ENCODE data around the gene CXCR4. TPM values are rescaled to one million over a fixed set of nuclear protein-coding genes. Genes with fewer than 3 reads are reported as not detected.

Gene CXCR4
- total RNA-seq, 2 experiments from 2014 or later, result 1,661 to 1,739 TPM

GRCh38 chr2:136134126-136134525 lies 16.2 kb upstream of the CXCR4 start:
- Mint-ChIP-seq H3K27me3 (no peaks in the 10 kb centered on the region), H3K27ac (peak overlapping the region; percentile 97), H3K4me3 (peak overlapping the region; percentile 75), H3K36me3 (ENCODE audit: low read depth) (peaks cover 5% of the 10 kb centered on the region), H3K4me1 (ENCODE audit: low read depth) (peaks cover 99% of the 10 kb centered on the region), H3K9me3 (no peaks in the 10 kb centered on the region)
- no peaks in the 10 kb centered on the region for H3K9me3 ChIP-seq (ENCODE audit: control insufficient read depth in 1 of 2, insufficient read depth in 1 of 2, low read length in 2 of 2)
- DNase-seq (peak in 11 of 14 experiments; percentile 40 to 85 (median 56)), ATAC-seq (ENCODE audit: poor library complexity) (no peak)
- intact Hi-C loops (cut with DNase I, micrococcal nuclease), result loop anchor here in 1 of 2 experiments (10.0 kb wide), 1 partner anchor 389 kb away; the partner anchor contains the start of gene UBXN4
- no peaks in the 10 kb centered on the region for H3K27me3 ChIP-seq (ENCODE audit: control insufficient read depth in 1 of 2, insufficient read depth in 2 of 2, low read length in 2 of 2)
- no peaks in the 10 kb centered on the region for H3K36me3 ChIP-seq (ENCODE audit: insufficient read depth, low read length)
- H3K4me3 ChIP-seq (ENCODE audit: low read length), result no peak overlapping the region
- peaks cover 100% of the 10 kb centered on the region for H3K4me1 ChIP-seq (ENCODE audit: insufficient read depth, low read length)
- ChIA-PET POLR2A (interaction anchor here (0.6 to 11.1 kb wide), 10 partner anchors 10 to 476 kb away, joined by 3 to 488 read pairs (median 3); partner anchors contain the start of gene CXCR4), CTCF (interaction anchor here (0.8 to 4.0 kb wide), 6 partner anchors 10 to 250 kb away, joined by 3 to 15 read pairs (median 4); no protein-coding TSS in a partner anchor)
- H3K27ac ChIP-seq (ENCODE audit: low read depth in 1 of 2, low read length in 2 of 2), result peak overlapping the region; percentile 94 to 99
- TF ChIP-seq, protein P1, sequence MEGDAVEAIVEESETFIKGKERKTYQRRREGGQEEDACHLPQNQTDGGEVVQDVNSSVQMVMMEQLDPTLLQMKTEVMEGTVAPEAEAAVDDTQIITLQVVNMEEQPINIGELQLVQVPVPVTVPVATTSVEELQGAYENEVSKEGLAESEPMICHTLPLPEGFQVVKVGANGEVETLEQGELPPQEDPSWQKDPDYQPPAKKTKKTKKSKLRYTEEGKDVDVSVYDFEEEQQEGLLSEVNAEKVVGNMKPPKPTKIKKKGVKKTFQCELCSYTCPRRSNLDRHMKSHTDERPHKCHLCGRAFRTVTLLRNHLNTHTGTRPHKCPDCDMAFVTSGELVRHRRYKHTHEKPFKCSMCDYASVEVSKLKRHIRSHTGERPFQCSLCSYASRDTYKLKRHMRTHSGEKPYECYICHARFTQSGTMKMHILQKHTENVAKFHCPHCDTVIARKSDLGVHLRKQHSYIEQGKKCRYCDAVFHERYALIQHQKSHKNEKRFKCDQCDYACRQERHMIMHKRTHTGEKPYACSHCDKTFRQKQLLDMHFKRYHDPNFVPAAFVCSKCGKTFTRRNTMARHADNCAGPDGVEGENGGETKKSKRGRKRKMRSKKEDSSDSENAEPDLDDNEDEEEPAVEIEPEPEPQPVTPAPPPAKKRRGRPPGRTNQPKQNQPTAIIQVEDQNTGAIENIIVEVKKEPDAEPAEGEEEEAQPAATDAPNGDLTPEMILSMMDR (IDR thresholded peaks at IDR 0.05), result no peak

- H3K27ac ChIP-seq (ENCODE audit: low read depth in 1 of 2, low read length in 2 of 2), result peak overlapping the region; percentile 94 to 99
- H3K27me3 Mint-ChIP-seq, result no peaks in the 10 kb centered on the region
- intact Hi-C loops (cut with DNase I, micrococcal nuclease), result loop anchor here (2.0 to 10.0 kb wide), 2 partner anchors 17 to 389 kb away; partner anchors contain the start of gene UBXN4 (in 1 of the 2)
Measured at GRCh38 chr2:136133586-136133985, 15.6 kb upstream of the CXCR4 start.

GRCh38 chr2:136133176-136133575 lies 15.2 kb upstream of the CXCR4 start:
- POLR2A ChIA-PET, result interaction anchor here (0.7 to 11.1 kb wide), 6 partner anchors 9 to 257 kb away, joined by 3 to 488 read pairs (median 18); partner anchors contain the start of genes CXCR4 and MCM6
- intact Hi-C loops (cut with DNase I, micrococcal nuclease), result loop anchor here (2.0 to 10.0 kb wide), 2 partner anchors 16 to 388 kb away; partner anchors contain the start of gene UBXN4 (in 1 of the 2)
- Histone ChIP-seq H3K27ac (ENCODE audit: low read depth in 1 of 2, low read length in 2 of 2) (peak overlapping the region; percentile 94 to 99), H3K4me3 (ENCODE audit: low read length) (no peak overlapping the region), H3K36me3 (ENCODE audit: insufficient read depth, low read length) (no peaks in the 10 kb centered on the region), H3K9me3 (ENCODE audit: control insufficient read depth in 1 of 2, insufficient read depth in 1 of 2, low read length in 2 of 2) (no peaks in the 10 kb centered on the region), H3K27me3 (ENCODE audit: control insufficient read depth in 1 of 2, insufficient read depth in 2 of 2, low read length in 2 of 2) (no peaks in the 10 kb centered on the region), H3K4me1 (ENCODE audit: insufficient read depth, low read length) (peaks cover 100% of the 10 kb centered on the region)
- H3K4me1 Mint-ChIP-seq (ENCODE audit: low read depth), result peaks cover 98% of the 10 kb centered on the region
- H3K36me3 Mint-ChIP-seq (ENCODE audit: low read depth), result peaks cover 5% of the 10 kb centered on the region
- ATAC-seq (ENCODE audit: poor library complexity) (no peak), DNase-seq (no peak)
- H3K9me3 Mint-ChIP-seq, result no peaks in the 10 kb centered on the region
- CTCF ChIA-PET, result interaction anchor here (1.0 to 2.4 kb wide), 3 partner anchors 16 to 194 kb away, joined by 3 to 12 read pairs (median 5); no protein-coding TSS in a partner anchor
- peak overlapping the region; percentile 97 for H3K27ac Mint-ChIP-seq
- TF ChIP-seq, protein P1 (IDR thresholded peaks at IDR 0.05), result no peak
- no peaks in the 10 kb centered on the region for H3K27me3 Mint-ChIP-seq
- H3K4me3 Mint-ChIP-seq, result no peak overlapping the region

More at GRCh38 chr2:136133586-136133985, 15.6 kb upstream of the CXCR4 start:
- Histone ChIP-seq H3K4me1 (ENCODE audit: insufficient read depth, low read length) (peaks cover 100% of the 10 kb centered on the region), H3K36me3 (ENCODE audit: insufficient read depth, low read length) (no peaks in the 10 kb centered on the region), H3K9me3 (ENCODE audit: control insufficient read depth in 1 of 2, insufficient read depth in 1 of 2, low read length in 2 of 2) (no peaks in the 10 kb centered on the region), H3K27me3 (ENCODE audit: control insufficient read depth in 1 of 2, insufficient read depth in 2 of 2, low read length in 2 of 2) (no peaks in the 10 kb centered on the region), H3K4me3 (ENCODE audit: low read length) (no peak overlapping the region)
- CTCF ChIA-PET, result interaction anchor here (0.8 to 4.0 kb wide), 5 partner anchors 10 to 251 kb away, joined by 3 to 15 read pairs (median 4); no protein-coding TSS in a partner anchor
- Mint-ChIP-seq H3K36me3 (ENCODE audit: low read depth) (peaks cover 5% of the 10 kb centered on the region), H3K27ac (peak overlapping the region; percentile 97), H3K9me3 (no peaks in the 10 kb centered on the region), H3K4me3 (peak overlapping the region; percentile 75), H3K4me1 (ENCODE audit: low read depth) (peaks cover 99% of the 10 kb centered on the region)
- DNase-seq (peak in 1 of 14 experiments; percentile 38), ATAC-seq (ENCODE audit: poor library complexity) (no peak)
- POLR2A ChIA-PET, result interaction anchor here (0.6 to 11.1 kb wide), 10 partner anchors 9 to 475 kb away, joined by 3 to 488 read pairs (median 3); partner anchors contain the start of gene CXCR4
- TF ChIP-seq, protein P1 (IDR thresholded peaks at IDR 0.05), result no peak
